GM18520 (cell line): ENCODE results near the gene REEP5.
"Not testable (repeated sequence)": the region's sequence is repeated elsewhere in the genome, so short reads cannot be mapped to it uniquely, and the experiment has no call there.

Experiments
- ATAC-seq: cut with Tn5 transposase; IDR thresholded peaks from one replicate; pipeline ENCODE4 v1.9.1; 2021; ENCODE audit not compliant: unreplicated experiment

The REEP5 gene

GRCh38 chr5:112933651-112934365 is 11.8 kb upstream of the REEP5 start:
- ATAC-seq = no peak

GRCh38 chr5:112933105-112933504 is 11.1 kb upstream of the REEP5 start:
- no peak for ATAC-seq

- no peak for ATAC-seq
Measured at GRCh38 chr5:112931473-112931872, 9.4 kb upstream of the REEP5 start.

- no peak for ATAC-seq
Measured at GRCh38 chr5:112930082-112930344, 8.0 kb upstream of the REEP5 start.

- ATAC-seq = peak; percentile 74
Measured at GRCh38 chr5:112929336-112930081, 7.5 kb upstream of the REEP5 start.

GRCh38 chr5:112923988-112924387 is 2.0 kb upstream of the REEP5 start:
- ATAC-seq = no peak

- ATAC-seq = peak; percentile 26
Measured at GRCh38 chr5:112923148-112923917, 1.3 kb upstream of the REEP5 start.

- ATAC-seq = peak; percentile 31
Measured at GRCh38 chr5:112921026-112921832, 798 bp downstream of the REEP5 start.

- ATAC-seq = no peak
Measured at GRCh38 chr5:112919972-112920371, 2.1 kb downstream of the REEP5 start.

GRCh38 chr5:112918679-112919078 is 3.3 kb downstream of the REEP5 start:
- no peak for ATAC-seq

GRCh38 chr5:112918136-112918535 is 3.9 kb downstream of the REEP5 start:
- ATAC-seq = no peak

GRCh38 chr5:112917453-112917995 is 4.5 kb downstream of the REEP5 start:
- ATAC-seq = no peak

GRCh38 chr5:112915831-112916230 is 6.2 kb downstream of the REEP5 start:
- peak; percentile 31 for ATAC-seq

GRCh38 chr5:112914584-112914983 is 7.4 kb downstream of the REEP5 start:
- no peak for ATAC-seq

- no peak for ATAC-seq
Measured at GRCh38 chr5:112910529-112910928, 11.5 kb downstream of the REEP5 start.

GRCh38 chr5:112908854-112909253 is 13.2 kb downstream of the REEP5 start:
- no peak for ATAC-seq

GRCh38 chr5:112907166-112907631 is 14.8 kb downstream of the REEP5 start:
- no peak for ATAC-seq

GRCh38 chr5:112906637-112907036 is 15.4 kb downstream of the REEP5 start:
- no peak for ATAC-seq

GRCh38 chr5:112904996-112905395 is 17.0 kb downstream of the REEP5 start:
- not testable (repeated sequence) for ATAC-seq

- no peak for ATAC-seq
Measured at GRCh38 chr5:112902561-112902960, 19.5 kb downstream of the REEP5 start.

- ATAC-seq = no peak
Measured at GRCh38 chr5:112895682-112896081, 26.3 kb downstream of the REEP5 start.
